Liver (tissue), 3 donors: ENCODE results near the gene TLE2.

Experiments used
- ATF3 ChIP-seq: IDR thresholded peaks from 2 replicates; pipeline ENCODE4 v1.6.1; 2016; ENCODE audit warnings: antibody characterized with exemption
- CTCF ChIP-seq: fragments of 150-350 bp; IDR thresholded peaks from 2 replicates; pipeline ENCODE4 v1.5.1; 2017; ENCODE audit warnings: improper control_type of control experiment, low read depth, low read length; ENCODE audit not compliant: missing input control
- FOXA1 ChIP-seq: IDR thresholded peaks from 2 replicates; pipeline ENCODE4 v1.6.1; 2016; ENCODE audit warnings: antibody characterized with exemption
- GABPA ChIP-seq, 2 donors: IDR thresholded peaks in 1 of 2; conservative IDR thresholded peaks in 1 of 2; 2 replicates each; pipeline ENCODE4 v1.6.1; 2016; ENCODE audit warnings: antibody characterized with exemption in 2 of 2, mild to moderate bottlenecking in 1 of 2, moderate library complexity in 1 of 2
- HNF4A ChIP-seq, 2 donors: conservative IDR thresholded peaks; 2 replicates each; pipeline ENCODE4 v1.6.1; 2016; ENCODE audit warnings: antibody characterized with exemption in 2 of 2, mild to moderate bottlenecking in 2 of 2
- HNF4G ChIP-seq: IDR thresholded peaks from 2 replicates; pipeline ENCODE4 v1.6.1; 2016; ENCODE audit warnings: antibody characterized with exemption
- JUND ChIP-seq, 2 donors: IDR thresholded peaks; 2 replicates each; pipeline ENCODE4 v1.6.1; 2016; ENCODE audit warnings: antibody characterized with exemption in 2 of 2
- MAX ChIP-seq: IDR thresholded peaks from 2 replicates; pipeline ENCODE4 v1.6.1; 2016; ENCODE audit warnings: antibody characterized with exemption
- NR2F2 ChIP-seq: IDR thresholded peaks from 2 replicates; pipeline ENCODE4 v1.6.1; 2016; ENCODE audit warnings: antibody characterized with exemption
- RAD21 ChIP-seq, 2 donors: IDR thresholded peaks; 2 replicates each; pipeline ENCODE4 v1.6.1; 2016; ENCODE audit warnings: antibody characterized with exemption in 2 of 2, mild to moderate bottlenecking in 2 of 2
- REST ChIP-seq: IDR thresholded peaks from 2 replicates; pipeline ENCODE4 v1.6.1; 2016; ENCODE audit warnings: antibody characterized with exemption, mild to moderate bottlenecking
- RXRA ChIP-seq, 2 donors: IDR thresholded peaks; 2 replicates each; pipeline ENCODE4 v1.6.1; 2017 to 2018; ENCODE audit warnings: antibody characterized with exemption in 2 of 2, mild to moderate bottlenecking in 1 of 2
- SP1 ChIP-seq: IDR thresholded peaks from 2 replicates; pipeline ENCODE4 v1.6.1; 2018; ENCODE audit warnings: antibody characterized with exemption, mild to moderate bottlenecking
- ZBTB33 ChIP-seq: IDR thresholded peaks from 2 replicates; pipeline ENCODE4 v1.6.1; 2016; ENCODE audit warnings: antibody characterized with exemption
- donor health status: healthy.
- donor health status: healthy.

GRCh38 chr19:2998642-2999041 lies 30.4 kb downstream of the TLE2 start:
- no peak for TF ChIP-seq CTCF
- no peak for TF ChIP-seq REST
- no peak for TF ChIP-seq GABPA (IDR thresholded peaks at IDR 0.05 in 1 of 2, conservative IDR thresholded peaks at IDR 0.05 in 1 of 2)
- TF ChIP-seq HNF4G, result no peak
- no peak for TF ChIP-seq MAX
- no peak for TF ChIP-seq JUND (IDR thresholded peaks at IDR 0.05)
- no peak for TF ChIP-seq SP1
- no peak for TF ChIP-seq RAD21 (IDR thresholded peaks at IDR 0.05)
- no peak for TF ChIP-seq RXRA (IDR thresholded peaks at IDR 0.05)
- TF ChIP-seq ZBTB33, result no peak
- TF ChIP-seq ATF3, result no peak
- TF ChIP-seq HNF4A (conservative IDR thresholded peaks at IDR 0.05), result no peak
- no peak for TF ChIP-seq NR2F2
- TF ChIP-seq FOXA1, result no peak
